Smooth muscle cell (in vitro differentiated cells): Measurements from ENCODE around the gene PRPSAP2. TPM values are rescaled to one million over a fixed set of nuclear protein-coding genes. Genes with fewer than 3 reads are reported as not detected.

ENCODE experiments used
- DNase-seq: peaks from one replicate; lab custom pipeline; 2025; ENCODE audit not compliant: unreplicated experiment; lab: John Stamatoyannopoulos, UW
- H2AFZ ChIP-seq: fragments of 200-600 bp; sonication (generic); 2 replicates; pipeline ENCODE4 v1.6.0; 2016; ENCODE audit warnings: antibody characterized with exemption, low read depth, mild to moderate bottlenecking
- H3F3A ChIP-seq: fragments of 200-600 bp; sonication (generic); 2 replicates; pipeline ENCODE4 v1.6.0; 2017; ENCODE audit warnings: antibody characterized with exemption, low read depth
- H3K27ac ChIP-seq: fragments of 200-600 bp; sonication (generic); 2 replicates; pipeline ENCODE4 v1.5.1; 2016; ENCODE audit warnings: low read depth, mild to moderate bottlenecking
- H3K27me3 ChIP-seq: fragments of 200-600 bp; sonication (generic); 2 replicates; pipeline ENCODE4 v1.6.1; 2016; ENCODE audit warnings: low read depth, mild to moderate bottlenecking
- H3K36me3 ChIP-seq: fragments of 200-600 bp; sonication (generic); 2 replicates; pipeline ENCODE4 v1.5.1; 2016; ENCODE audit warnings: low read depth
- H3K4me1 ChIP-seq: fragments of 200-600 bp; sonication (generic); 2 replicates; pipeline ENCODE4 v1.5.1; 2016; ENCODE audit warnings: low read depth
- H3K4me2 ChIP-seq: fragments of 200-600 bp; sonication (generic); 2 replicates; pipeline ENCODE4 v1.6.0; 2016; ENCODE audit warnings: mild to moderate bottlenecking
- H3K4me3 ChIP-seq: fragments of 200-600 bp; sonication (generic); 2 replicates; pipeline ENCODE4 v1.5.1; 2016; ENCODE audit warnings: mild to moderate bottlenecking
- H3K79me2 ChIP-seq: fragments of 200-600 bp; sonication (generic); 2 replicates; pipeline ENCODE4 v1.6.0; 2016; ENCODE audit warnings: low read depth, mild to moderate bottlenecking
- H3K9ac ChIP-seq: fragments of 200-600 bp; sonication (generic); 2 replicates; pipeline ENCODE4 v1.6.0; 2016; ENCODE audit warnings: low read depth
- H3K9me3 ChIP-seq: fragments of 200-600 bp; sonication (generic); replicated peaks from 2 replicates; pipeline ENCODE4 v1.5.1; 2016; ENCODE audit warnings: low read depth
- H4K20me1 ChIP-seq: fragments of 200-600 bp; sonication (generic); 2 replicates; pipeline ENCODE4 v1.6.0; 2016; ENCODE audit warnings: low read depth
- CTCF ChIP-seq: fragments of 200-600 bp; sonication (generic); IDR thresholded peaks from 2 replicates; pipeline ENCODE4 v1.5.1; 2017; ENCODE audit warnings: borderline replicate concordance, mild to moderate bottlenecking, antibody characterized with exemption; ENCODE audit not compliant: insufficient read depth, poor library complexity, severe bottlenecking
- WGBS: methylation state at CpG from one replicate; pipeline ENCODE4 v1.1.7; 2016; ENCODE audit warnings: low lambda C conversion rate; 5-methylcytosine and 5-hydroxymethylcytosine counted together
- polyA plus RNA-seq: library from polyadenylated mRNA; unstranded; fragments of >200 nt; fragmentation: Nextera tagmentation; extraction: Ambion mirVana; gene quantifications from 2 replicates; pipeline ENCODE4 v1.2.1, GENCODE V29; 2016
- total RNA-seq: library from RNA; depleted of rRNA; stranded (reverse); fragments of >200 nt; gene quantifications from 2 replicates; pipeline ENCODE4 v1.2.3, GENCODE V29; 2014

Gene PRPSAP2
- total and polyA plus RNA-seq, 2 experiments from 2014 or later, result 24.0 to 39.8 TPM

GRCh38 chr17:18933102-18934058, 75.4 kb downstream of the PRPSAP2 start:
- H3F3A ChIP-seq, result no peaks in the 10 kb centered on the region
- 86% methylated on average over 14 of the region's 14 CpGs for WGBS
- no peak for DNase-seq
- H4K20me1 ChIP-seq, result no peaks in the 10 kb centered on the region
- H2AFZ ChIP-seq, result no peak overlapping the region
- H3K4me2 ChIP-seq, result no peak overlapping the region
- H3K27ac ChIP-seq, result no peak overlapping the region
- H3K9me3 ChIP-seq, result no peaks in the 10 kb centered on the region
- no peaks in the 10 kb centered on the region for H3K36me3 ChIP-seq
- no peaks in the 10 kb centered on the region for H3K27me3 ChIP-seq
- no peaks in the 10 kb centered on the region for H3K79me2 ChIP-seq
- no peak overlapping the region for H3K9ac ChIP-seq
- no peaks in the 10 kb centered on the region for H3K4me1 ChIP-seq
- no peak for TF ChIP-seq CTCF
- no peak overlapping the region for H3K4me3 ChIP-seq

GRCh38 chr17:18937981-18938691, 80.2 kb downstream of the PRPSAP2 start:
- H4K20me1 ChIP-seq, result no peaks in the 10 kb centered on the region
- H3K9me3 ChIP-seq, result no peaks in the 10 kb centered on the region
- DNase-seq, result no peak
- no peak overlapping the region for H2AFZ ChIP-seq
- no peak overlapping the region for H3K27ac ChIP-seq
- H3K27me3 ChIP-seq, result no peaks in the 10 kb centered on the region
- H3K9ac ChIP-seq, result no peak overlapping the region
- no peak for TF ChIP-seq CTCF
- WGBS, result 95% methylated on average over 8 of the region's 8 CpGs
- H3K4me3 ChIP-seq, result no peak overlapping the region
- H3F3A ChIP-seq, result no peaks in the 10 kb centered on the region
- no peak overlapping the region for H3K4me2 ChIP-seq
- H3K79me2 ChIP-seq, result no peaks in the 10 kb centered on the region
- no peaks in the 10 kb centered on the region for H3K4me1 ChIP-seq
- no peaks in the 10 kb centered on the region for H3K36me3 ChIP-seq

- Histone ChIP-seq H3K4me1 (no peaks in the 10 kb centered on the region), H4K20me1 (no peaks in the 10 kb centered on the region), H3K4me3 (no peak overlapping the region), H3F3A (no peaks in the 10 kb centered on the region), H2AFZ (no peak overlapping the region), H3K36me3 (no peaks in the 10 kb centered on the region), H3K9ac (no peak overlapping the region), H3K27ac (no peak overlapping the region), H3K4me2 (no peak overlapping the region), H3K9me3 (no peaks in the 10 kb centered on the region), H3K27me3 (no peaks in the 10 kb centered on the region), H3K79me2 (no peaks in the 10 kb centered on the region)
- WGBS, result 79% methylated on average over 2 of the region's 2 CpGs
- no peak for TF ChIP-seq CTCF
- no peak for DNase-seq
Measured at GRCh38 chr17:18938692-18939023, 80.7 kb downstream of the PRPSAP2 start.
